LNCAP (cell line): ENCODE data around the gene HDAC9.

Experiments used
- CTCF ChIP-seq: fragments of 450-650 bp; IDR thresholded peaks from 2 replicates; pipeline ENCODE4 v1.5.1; 2017; ENCODE audit warnings: mild to moderate bottlenecking

Gene HDAC9

GRCh38 chr7:18550574-18550973 lies 55.0 kb downstream of the HDAC9 start:
- no peak for TF ChIP-seq CTCF

- no peak for TF ChIP-seq CTCF
Measured at GRCh38 chr7:18552316-18552916, 56.9 kb downstream of the HDAC9 start.

- no peak for TF ChIP-seq CTCF
Measured at GRCh38 chr7:18552943-18553604, 57.5 kb downstream of the HDAC9 start.

GRCh38 chr7:18553605-18554003 lies 58.1 kb downstream of the HDAC9 start:
- no peak for TF ChIP-seq CTCF

GRCh38 chr7:18555120-18555519 lies 59.6 kb downstream of the HDAC9 start:
- no peak for TF ChIP-seq CTCF

GRCh38 chr7:18555968-18556367 lies 60.4 kb downstream of the HDAC9 start:
- no peak for TF ChIP-seq CTCF

- TF ChIP-seq CTCF = no peak
Measured at GRCh38 chr7:18558503-18558902, 63.0 kb downstream of the HDAC9 start.

GRCh38 chr7:18558910-18559309 lies 63.4 kb downstream of the HDAC9 start:
- TF ChIP-seq CTCF = no peak
